Measurements from ENCODE around the gene PCSK4. TPM values are rescaled to one million over a fixed set of nuclear protein-coding genes. Genes with fewer than 3 reads are reported as not detected.

PCSK4 gene
- total and polyA plus RNA-seq, 9 of the 15 experiments (the other 6 are each of a cell fraction or from before 2014, with no cell fraction given), result 0.01 to 9.1 (median 2.1) TPM; not detected in 1

DNA sequence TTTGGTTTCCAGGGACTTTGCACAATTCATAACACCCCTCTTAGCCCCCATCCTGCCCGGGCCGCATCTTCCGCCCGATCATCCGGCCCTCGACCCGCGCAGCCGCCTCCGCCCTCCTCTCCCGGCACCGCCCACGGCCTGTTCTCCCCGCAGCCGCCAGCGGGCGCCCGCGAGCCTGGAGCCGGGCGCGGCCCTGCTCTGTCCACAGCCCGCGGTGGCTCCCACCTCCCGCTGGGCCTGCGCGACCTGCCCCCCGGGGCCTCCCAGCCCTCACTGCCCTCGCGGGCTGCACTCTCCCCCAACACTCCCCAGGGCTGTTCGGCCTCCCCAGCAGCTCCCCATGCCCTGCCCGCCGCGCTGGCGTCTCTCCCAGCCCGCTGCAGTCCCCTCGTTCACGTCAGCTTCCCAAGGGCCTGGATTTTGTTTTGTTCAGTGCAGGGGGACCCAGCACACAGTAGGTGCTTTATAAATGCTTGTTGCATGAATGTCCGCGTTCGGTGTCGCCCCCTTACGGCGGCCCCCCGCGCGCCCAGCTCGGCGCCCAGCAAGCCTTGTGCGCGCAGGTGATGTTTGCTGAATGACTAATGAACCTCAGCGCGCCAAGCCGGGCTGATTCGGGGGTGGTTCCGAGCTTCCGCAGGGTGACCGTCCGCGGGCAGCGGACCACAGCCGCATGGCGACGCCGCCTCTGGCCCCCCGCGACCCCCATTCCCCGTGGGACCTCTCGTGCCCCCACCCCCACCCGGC, 44.8 kb downstream of the PCSK4 start (continued):
- TF ChIP-seq, protein P1, sequence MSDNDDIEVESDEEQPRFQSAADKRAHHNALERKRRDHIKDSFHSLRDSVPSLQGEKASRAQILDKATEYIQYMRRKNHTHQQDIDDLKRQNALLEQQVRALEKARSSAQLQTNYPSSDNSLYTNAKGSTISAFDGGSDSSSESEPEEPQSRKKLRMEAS (CRISPR knock-in tag; IDR thresholded peaks at IDR 0.05), result peak; percentile 24; the same call in 1 of the 2 replicates
- TF ChIP-seq CXXC5 (CRISPR knock-in tag; IDR thresholded peaks at IDR 0.05) (peak; percentile 75), XRCC3 (IDR thresholded peaks at IDR 0.05) (no peak), SOX6 (IDR thresholded peaks at IDR 0.05) (peak; percentile 9; the same call in 1 of the 2 replicates), ILK (tag; IDR thresholded peaks at IDR 0.05; ENCODE audit: borderline replicate concordance, low read depth) (no peak), NBN (IDR thresholded peaks at IDR 0.05; ENCODE audit: low read depth) (0 out of 2 replicates have a peak, but pooled peaks have one; percentile 10), NFIC (IDR thresholded peaks at IDR 0.05) (peak; percentile 39), SAFB (IDR thresholded peaks at IDR 0.05; ENCODE audit: borderline replicate concordance, low read depth, low read length) (peak; percentile 87), CTBP1 (IDR thresholded peaks at IDR 0.05; ENCODE audit: borderline replicate concordance) (peak; percentile 74), RBM14 (IDR thresholded peaks at IDR 0.05; ENCODE audit: borderline replicate concordance, insufficient read depth, low read depth, low read length) (0 out of 2 replicates have a peak, but pooled peaks have one; percentile 30), FOXA3 (CRISPR knock-in tag; conservative IDR thresholded peaks at IDR 0.05 in 1 of 2, IDR thresholded peaks at IDR 0.05 in 1 of 2) (peak in 1 of 2 experiments; percentile 86; a peak in 2 of 4 replicates), CCNT2 (IDR thresholded peaks at IDR 0.05; ENCODE audit: borderline replicate concordance, extremely low read depth, insufficient read length, low read depth, low read length) (peak; percentile 86), RB1 (IDR thresholded peaks at IDR 0.05; ENCODE audit: low read depth) (peak; percentile 88), NONO (IDR thresholded peaks at IDR 0.05; ENCODE audit: low read depth in 2 of 2, low read length in 1 of 2) (0 out of 4 replicates have a peak, but pooled peaks of 1 of the 2 experiments have one; percentile 50), POLR3A (IDR thresholded peaks at IDR 0.05; ENCODE audit: borderline replicate concordance, extremely low read depth, insufficient read depth, insufficient read length) (no peak), GATAD2A (IDR thresholded peaks at IDR 0.05) (peak; percentile 41), SIN3A (IDR thresholded peaks at IDR 0.05; ENCODE audit: borderline replicate concordance in 2 of 2, control insufficient read depth in 1 of 2, low read depth in 2 of 2, low read length in 2 of 2) (peak in 1 of 2 experiments; percentile 32; a peak in 1 of 4 replicates), E2F4 (CRISPR knock-in tag; IDR thresholded peaks at IDR 0.05; ENCODE audit: low read depth) (no peak), XRCC5 (IDR thresholded peaks at IDR 0.05; ENCODE audit: low read depth, low read length) (peak; percentile 81)
- TF ChIP-seq, protein P2, sequence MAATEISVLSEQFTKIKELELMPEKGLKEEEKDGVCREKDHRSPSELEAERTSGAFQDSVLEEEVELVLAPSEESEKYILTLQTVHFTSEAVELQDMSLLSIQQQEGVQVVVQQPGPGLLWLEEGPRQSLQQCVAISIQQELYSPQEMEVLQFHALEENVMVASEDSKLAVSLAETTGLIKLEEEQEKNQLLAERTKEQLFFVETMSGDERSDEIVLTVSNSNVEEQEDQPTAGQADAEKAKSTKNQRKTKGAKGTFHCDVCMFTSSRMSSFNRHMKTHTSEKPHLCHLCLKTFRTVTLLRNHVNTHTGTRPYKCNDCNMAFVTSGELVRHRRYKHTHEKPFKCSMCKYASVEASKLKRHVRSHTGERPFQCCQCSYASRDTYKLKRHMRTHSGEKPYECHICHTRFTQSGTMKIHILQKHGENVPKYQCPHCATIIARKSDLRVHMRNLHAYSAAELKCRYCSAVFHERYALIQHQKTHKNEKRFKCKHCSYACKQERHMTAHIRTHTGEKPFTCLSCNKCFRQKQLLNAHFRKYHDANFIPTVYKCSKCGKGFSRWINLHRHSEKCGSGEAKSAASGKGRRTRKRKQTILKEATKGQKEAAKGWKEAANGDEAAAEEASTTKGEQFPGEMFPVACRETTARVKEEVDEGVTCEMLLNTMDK (IDR thresholded peaks at IDR 0.05; ENCODE audit: borderline replicate concordance, insufficient read depth, low read depth, low read length, poor library complexity, severe bottlenecking), result peak; percentile 27
- TF ChIP-seq, protein P3, sequence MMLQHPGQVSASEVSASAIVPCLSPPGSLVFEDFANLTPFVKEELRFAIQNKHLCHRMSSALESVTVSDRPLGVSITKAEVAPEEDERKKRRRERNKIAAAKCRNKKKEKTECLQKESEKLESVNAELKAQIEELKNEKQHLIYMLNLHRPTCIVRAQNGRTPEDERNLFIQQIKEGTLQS (IDR thresholded peaks at IDR 0.05), result no peak
- TF ChIP-seq, protein P3 (CRISPR knock-in tag; conservative IDR thresholded peaks at IDR 0.05), result no peak
